ENCODE data around the gene SPOCK1. TPM values are rescaled to one million over a fixed set of nuclear protein-coding genes. Genes with fewer than 3 reads are reported as not detected.

The SPOCK1 gene
- total RNA-seq, 1 experiment from 2014 or later = 9.8 TPM

GRCh38 chr5:137105351-137106035 lies 393.6 kb downstream of the SPOCK1 start:
- ATAC-seq (no peak), DNase-seq (no peak)
- no peaks in the 10 kb centered on the region for H3K9me2 ChIP-seq (replicated peaks; ENCODE audit: low read length)
- no peaks in the 10 kb centered on the region for H3K36me3 ChIP-seq (ENCODE audit: low read depth, low read length)
- H3K4me3 ChIP-seq (ENCODE audit: low read length) = no peak overlapping the region
- no TSS peak for BruUV-seq (replicated peaks)
- CTCF ChIA-PET = no interaction called here
- POLR2A ChIA-PET (ENCODE audit: unreplicated experiment) = no interaction called here
- H3K27me3 ChIP-seq (ENCODE audit: low read length) = no peaks in the 10 kb centered on the region
- no peaks in the 10 kb centered on the region for H3K79me2 ChIP-seq (ENCODE audit: low read length)
- H4K20me1 ChIP-seq (ENCODE audit: low read length) = no peaks in the 10 kb centered on the region
- H3K4me1 ChIP-seq (ENCODE audit: insufficient read depth, low read length) = no peaks in the 10 kb centered on the region
- no peaks in the 10 kb centered on the region for H3F3A ChIP-seq (ENCODE audit: low read length, unreplicated experiment)
- H3K4me2 ChIP-seq (ENCODE audit: low read length) = no peak overlapping the region
- no peak overlapping the region for H3K27ac ChIP-seq (ENCODE audit: low read length)
- H3K9me3 ChIP-seq (ENCODE audit: low read length) = no peaks in the 10 kb centered on the region
- H2AFZ ChIP-seq (ENCODE audit: low read length) = no peak overlapping the region
- TF ChIP-seq EZH2phosphoT487 (IDR thresholded peaks at IDR 0.05; ENCODE audit: borderline replicate concordance, low read length) = no peak
- TF ChIP-seq CTCF (conservative IDR thresholded peaks at IDR 0.05; ENCODE audit: low read depth, low read length) = no peak
- TF ChIP-seq EZH2 (IDR thresholded peaks at IDR 0.05; ENCODE audit: low read length, unreplicated experiment) = no peak
- intact Hi-C loops (cut with micrococcal nuclease) = no loop called here
- H3K9ac ChIP-seq (ENCODE audit: low read length) = no peak overlapping the region

- no peaks in the 10 kb centered on the region for H3K9me3 ChIP-seq (ENCODE audit: low read length)
- no peak overlapping the region for H3K27ac ChIP-seq (ENCODE audit: low read length)
- intact Hi-C loops (cut with micrococcal nuclease) = no loop called here
- no peaks in the 10 kb centered on the region for H3K27me3 ChIP-seq (ENCODE audit: low read length)
- TF ChIP-seq EZH2phosphoT487 (IDR thresholded peaks at IDR 0.05; ENCODE audit: borderline replicate concordance, low read length) (no peak), CTCF (conservative IDR thresholded peaks at IDR 0.05; ENCODE audit: low read depth, low read length) (no peak), EZH2 (IDR thresholded peaks at IDR 0.05; ENCODE audit: low read length, unreplicated experiment) (no peak)
- no peak overlapping the region for H3K9ac ChIP-seq (ENCODE audit: low read length)
- ATAC-seq = no peak
- no peaks in the 10 kb centered on the region for H3K9me2 ChIP-seq (replicated peaks; ENCODE audit: low read length)
- H3K79me2 ChIP-seq (ENCODE audit: low read length) = no peaks in the 10 kb centered on the region
- H2AFZ ChIP-seq (ENCODE audit: low read length) = no peak overlapping the region
- no peaks in the 10 kb centered on the region for H4K20me1 ChIP-seq (ENCODE audit: low read length)
- ChIA-PET POLR2A (ENCODE audit: unreplicated experiment) (no interaction called here), CTCF (no interaction called here)
- H3F3A ChIP-seq (ENCODE audit: low read length, unreplicated experiment) = no peaks in the 10 kb centered on the region
- H3K4me1 ChIP-seq (ENCODE audit: insufficient read depth, low read length) = peaks cover 7% of the 10 kb centered on the region; the same call in 1 of the 2 replicates
- BruUV-seq (replicated peaks) = no TSS peak
- no peak overlapping the region for H3K4me2 ChIP-seq (ENCODE audit: low read length)
- DNase-seq = no peak
- H3K4me3 ChIP-seq (ENCODE audit: low read length) = no peak overlapping the region
- no peaks in the 10 kb centered on the region for H3K36me3 ChIP-seq (ENCODE audit: low read depth, low read length)
Measured at GRCh38 chr5:137101544-137101943, 397.6 kb downstream of the SPOCK1 start.

DNA sequence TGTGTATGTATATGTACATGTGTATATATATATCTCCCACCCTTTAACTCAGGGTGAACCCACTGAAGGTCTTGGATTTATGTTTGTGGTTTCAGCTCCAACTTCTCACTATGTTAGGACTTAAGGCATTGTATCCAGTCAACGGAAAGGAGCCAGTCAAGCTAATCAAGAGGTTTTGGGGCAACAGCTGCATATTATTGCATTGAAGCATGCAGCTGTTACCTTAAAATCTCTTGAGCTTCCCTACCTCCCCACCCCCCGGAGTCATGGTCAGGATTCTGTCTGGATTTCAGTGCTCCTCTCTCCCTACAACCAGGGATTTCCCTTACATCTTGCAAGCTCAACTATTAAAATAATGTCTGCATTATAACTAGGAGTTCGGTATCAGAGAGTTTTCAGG lies 399.5 kb downstream of the SPOCK1 start:
- H3K9me3 ChIP-seq (ENCODE audit: low read length) = no peaks in the 10 kb centered on the region
- H3K9me2 ChIP-seq (replicated peaks; ENCODE audit: low read length) = no peaks in the 10 kb centered on the region
- no peaks in the 10 kb centered on the region for H4K20me1 ChIP-seq (ENCODE audit: low read length)
- no peak overlapping the region for H3K9ac ChIP-seq (ENCODE audit: low read length)
- DNase-seq = no peak
- ChIA-PET POLR2A (ENCODE audit: unreplicated experiment) (no interaction called here), CTCF (no interaction called here)
- H3K27me3 ChIP-seq (ENCODE audit: low read length) = no peaks in the 10 kb centered on the region
- no peak overlapping the region for H3K4me2 ChIP-seq (ENCODE audit: low read length)
- peaks cover 12% of the 10 kb centered on the region for H3K4me1 ChIP-seq (ENCODE audit: insufficient read depth, low read length)
- H2AFZ ChIP-seq (ENCODE audit: low read length) = no peak overlapping the region
- H3F3A ChIP-seq (ENCODE audit: low read length, unreplicated experiment) = no peaks in the 10 kb centered on the region
- BruUV-seq (replicated peaks) = no TSS peak
- H3K36me3 ChIP-seq (ENCODE audit: low read depth, low read length) = no peaks in the 10 kb centered on the region
- no peak overlapping the region for H3K27ac ChIP-seq (ENCODE audit: low read length)
- intact Hi-C loops (cut with micrococcal nuclease) = no loop called here
- H3K79me2 ChIP-seq (ENCODE audit: low read length) = no peaks in the 10 kb centered on the region
- ATAC-seq = no peak
- TF ChIP-seq EZH2phosphoT487 (IDR thresholded peaks at IDR 0.05; ENCODE audit: borderline replicate concordance, low read length) = no peak
- TF ChIP-seq EZH2 (IDR thresholded peaks at IDR 0.05; ENCODE audit: low read length, unreplicated experiment) = no peak
- TF ChIP-seq CTCF (conservative IDR thresholded peaks at IDR 0.05; ENCODE audit: low read depth, low read length) = no peak
- H3K4me3 ChIP-seq (ENCODE audit: low read length) = no peak overlapping the region
